Measurements from ENCODE around the gene ALOX5.

GRCh38 chr10:45457487-45457886 is 83.5 kb downstream of the ALOX5 start:
- TF ChIP-seq, protein P1, sequence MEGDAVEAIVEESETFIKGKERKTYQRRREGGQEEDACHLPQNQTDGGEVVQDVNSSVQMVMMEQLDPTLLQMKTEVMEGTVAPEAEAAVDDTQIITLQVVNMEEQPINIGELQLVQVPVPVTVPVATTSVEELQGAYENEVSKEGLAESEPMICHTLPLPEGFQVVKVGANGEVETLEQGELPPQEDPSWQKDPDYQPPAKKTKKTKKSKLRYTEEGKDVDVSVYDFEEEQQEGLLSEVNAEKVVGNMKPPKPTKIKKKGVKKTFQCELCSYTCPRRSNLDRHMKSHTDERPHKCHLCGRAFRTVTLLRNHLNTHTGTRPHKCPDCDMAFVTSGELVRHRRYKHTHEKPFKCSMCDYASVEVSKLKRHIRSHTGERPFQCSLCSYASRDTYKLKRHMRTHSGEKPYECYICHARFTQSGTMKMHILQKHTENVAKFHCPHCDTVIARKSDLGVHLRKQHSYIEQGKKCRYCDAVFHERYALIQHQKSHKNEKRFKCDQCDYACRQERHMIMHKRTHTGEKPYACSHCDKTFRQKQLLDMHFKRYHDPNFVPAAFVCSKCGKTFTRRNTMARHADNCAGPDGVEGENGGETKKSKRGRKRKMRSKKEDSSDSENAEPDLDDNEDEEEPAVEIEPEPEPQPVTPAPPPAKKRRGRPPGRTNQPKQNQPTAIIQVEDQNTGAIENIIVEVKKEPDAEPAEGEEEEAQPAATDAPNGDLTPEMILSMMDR (IDR thresholded peaks at IDR 0.05 in 8 of 11, conservative IDR thresholded peaks at IDR 0.05 in 3 of 11): no peak
- no peak for TF ChIP-seq POLR2A (IDR thresholded peaks at IDR 0.05)
- TF ChIP-seq POLR2AphosphoS5 (IDR thresholded peaks at IDR 0.05): no peak

Data from spleen (tissue), 7 donors.